ENCODE measurements around the gene PAPPA2. TPM values are rescaled to one million over a fixed set of nuclear protein-coding genes. Genes with fewer than 3 reads are reported as not detected.

The PAPPA2 gene
- total and polyA plus RNA-seq, 10 of the 15 experiments (the other 5 are each of a cell fraction or from before 2014, with no cell fraction given), result under 0.01 to 0.06 (median 0.03) TPM; not detected in 7

GRCh38 chr1:176778056-176778455 lies 315.1 kb downstream of the PAPPA2 start (continued):
- TF ChIP-seq, protein P1, sequence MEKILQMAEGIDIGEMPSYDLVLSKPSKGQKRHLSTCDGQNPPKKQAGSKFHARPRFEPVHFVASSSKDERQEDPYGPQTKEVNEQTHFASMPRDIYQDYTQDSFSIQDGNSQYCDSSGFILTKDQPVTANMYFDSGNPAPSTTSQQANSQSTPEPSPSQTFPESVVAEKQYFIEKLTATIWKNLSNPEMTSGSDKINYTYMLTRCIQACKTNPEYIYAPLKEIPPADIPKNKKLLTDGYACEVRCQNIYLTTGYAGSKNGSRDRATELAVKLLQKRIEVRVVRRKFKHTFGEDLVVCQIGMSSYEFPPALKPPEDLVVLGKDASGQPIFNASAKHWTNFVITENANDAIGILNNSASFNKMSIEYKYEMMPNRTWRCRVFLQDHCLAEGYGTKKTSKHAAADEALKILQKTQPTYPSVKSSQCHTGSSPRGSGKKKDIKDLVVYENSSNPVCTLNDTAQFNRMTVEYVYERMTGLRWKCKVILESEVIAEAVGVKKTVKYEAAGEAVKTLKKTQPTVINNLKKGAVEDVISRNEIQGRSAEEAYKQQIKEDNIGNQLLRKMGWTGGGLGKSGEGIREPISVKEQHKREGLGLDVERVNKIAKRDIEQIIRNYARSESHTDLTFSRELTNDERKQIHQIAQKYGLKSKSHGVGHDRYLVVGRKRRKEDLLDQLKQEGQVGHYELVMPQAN (conservative IDR thresholded peaks at IDR 0.05), result no peak
- TF ChIP-seq CTCF (IDR thresholded peaks at IDR 0.05 in 2 of 3, conservative IDR thresholded peaks at IDR 0.05 in 1 of 3; ENCODE audit: control insufficient read depth in 2 of 3, extremely low read depth in 1 of 3, insufficient read depth in 1 of 3, low read depth in 3 of 3, low read length in 3 of 3), result no peak
- no peak for TF ChIP-seq ZNF274 (IDR thresholded peaks at IDR 0.05; ENCODE audit: insufficient read depth, insufficient read length)
- no peak for TF ChIP-seq PAX8 (IDR thresholded peaks at IDR 0.05)

DNA sequence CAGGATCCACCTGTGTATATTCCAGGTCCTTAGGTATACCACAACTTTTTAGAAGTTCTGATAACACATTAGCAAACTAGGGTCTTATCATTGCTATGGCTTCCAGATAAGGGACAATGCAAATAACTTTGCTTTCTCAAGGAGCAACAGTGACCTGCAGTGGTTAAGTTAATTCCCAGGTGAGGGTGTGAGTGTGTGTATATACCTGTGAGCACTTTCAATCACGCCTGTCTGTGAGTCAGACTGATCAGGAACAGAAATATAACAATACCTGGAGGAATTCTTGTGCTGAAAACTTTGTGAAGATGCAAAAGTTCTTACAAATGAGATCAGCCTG lies 317.0 kb downstream of the PAPPA2 start:
- no peak overlapping the region for H3K4me3 ChIP-seq
- ChIA-PET SMC1A (ENCODE audit: uncharacterized antibody, unreplicated experiment) (no interaction called here), CTCF (no interaction called here), POLR2A (no interaction called here), RAD21 (ENCODE audit: unreplicated experiment) (no interaction called here)
- H3K9ac ChIP-seq (ENCODE audit: control insufficient read depth, insufficient read depth, low read length), result no peak overlapping the region
- FAIRE-seq, result no peak
- H4K20me1 ChIP-seq (ENCODE audit: control insufficient read depth, insufficient read depth), result no peaks in the 10 kb centered on the region
- in situ Hi-C loops (cut with MboI) (no loop called here), intact Hi-C loops (cut with micrococcal nuclease; ENCODE audit: unreplicated experiment) (no loop called here)
- H3K9me3 ChIP-seq (replicated peaks; ENCODE audit: control insufficient read depth, insufficient read depth, low read length), result no peaks in the 10 kb centered on the region
- ATAC-seq, result no peak
- WGBS (ENCODE audit: insufficient coverage, insufficient replicate concordance, low lambda C conversion rate, missing lambda C conversion rate), result 0% methylated on average over 1 of the region's 1 CpG
- no peak overlapping the region for H3K4me2 ChIP-seq (ENCODE audit: control insufficient read depth, insufficient read depth)
- H3K27me3 ChIP-seq (replicated peaks in 1 of 2; ENCODE audit: control insufficient read depth in 2 of 2, insufficient read depth in 2 of 2, low read length in 1 of 2), result no peaks in the 10 kb centered on the region
- BruUV-seq (replicated peaks), result no TSS peak
- no peaks in the 10 kb centered on the region for H3K4me1 ChIP-seq (ENCODE audit: control insufficient read depth, insufficient read depth, low read length)
- H3K36me3 ChIP-seq (ENCODE audit: control insufficient read depth in 2 of 2, insufficient read depth in 2 of 2, low read length in 1 of 2), result no peaks in the 10 kb centered on the region
- H3K79me2 ChIP-seq (ENCODE audit: control insufficient read depth, insufficient read depth, low read length), result no peaks in the 10 kb centered on the region
- no peak overlapping the region for H3K27ac ChIP-seq (ENCODE audit: control insufficient read depth, insufficient read depth)
- DNase-seq (ENCODE audit: low read depth, low spot score), result no peak
- no peak overlapping the region for H2AFZ ChIP-seq (ENCODE audit: control insufficient read depth, low read depth, low read length)
- TF ChIP-seq RCOR1 (conservative IDR thresholded peaks at IDR 0.05; ENCODE audit: low read depth, low read length) (no peak), PBX3 (IDR thresholded peaks at IDR 0.05; ENCODE audit: insufficient replicate concordance, low read depth, low read length) (no peak), POLR2AphosphoS5 (IDR thresholded peaks at IDR 0.05; ENCODE audit: low read length) (no peak), FOXK2 (IDR thresholded peaks at IDR 0.05) (no peak), POLR2AphosphoS2 (IDR thresholded peaks at IDR 0.05; ENCODE audit: low read depth, low read length) (no peak), JUNB (IDR thresholded peaks at IDR 0.05) (no peak), TAF1 (IDR thresholded peaks at IDR 0.05; ENCODE audit: borderline replicate concordance, low read depth, low read length) (no peak), ZNF274 (IDR thresholded peaks at IDR 0.05; ENCODE audit: insufficient read depth, insufficient read length) (no peak), ZZZ3 (IDR thresholded peaks at IDR 0.05; ENCODE audit: control insufficient read depth, insufficient read length, low read depth) (no peak), TCF7 (IDR thresholded peaks at IDR 0.05; ENCODE audit: borderline replicate concordance) (no peak), MTA3 (IDR thresholded peaks at IDR 0.05; ENCODE audit: borderline replicate concordance, low read length) (no peak)
- TF ChIP-seq, protein P2, sequence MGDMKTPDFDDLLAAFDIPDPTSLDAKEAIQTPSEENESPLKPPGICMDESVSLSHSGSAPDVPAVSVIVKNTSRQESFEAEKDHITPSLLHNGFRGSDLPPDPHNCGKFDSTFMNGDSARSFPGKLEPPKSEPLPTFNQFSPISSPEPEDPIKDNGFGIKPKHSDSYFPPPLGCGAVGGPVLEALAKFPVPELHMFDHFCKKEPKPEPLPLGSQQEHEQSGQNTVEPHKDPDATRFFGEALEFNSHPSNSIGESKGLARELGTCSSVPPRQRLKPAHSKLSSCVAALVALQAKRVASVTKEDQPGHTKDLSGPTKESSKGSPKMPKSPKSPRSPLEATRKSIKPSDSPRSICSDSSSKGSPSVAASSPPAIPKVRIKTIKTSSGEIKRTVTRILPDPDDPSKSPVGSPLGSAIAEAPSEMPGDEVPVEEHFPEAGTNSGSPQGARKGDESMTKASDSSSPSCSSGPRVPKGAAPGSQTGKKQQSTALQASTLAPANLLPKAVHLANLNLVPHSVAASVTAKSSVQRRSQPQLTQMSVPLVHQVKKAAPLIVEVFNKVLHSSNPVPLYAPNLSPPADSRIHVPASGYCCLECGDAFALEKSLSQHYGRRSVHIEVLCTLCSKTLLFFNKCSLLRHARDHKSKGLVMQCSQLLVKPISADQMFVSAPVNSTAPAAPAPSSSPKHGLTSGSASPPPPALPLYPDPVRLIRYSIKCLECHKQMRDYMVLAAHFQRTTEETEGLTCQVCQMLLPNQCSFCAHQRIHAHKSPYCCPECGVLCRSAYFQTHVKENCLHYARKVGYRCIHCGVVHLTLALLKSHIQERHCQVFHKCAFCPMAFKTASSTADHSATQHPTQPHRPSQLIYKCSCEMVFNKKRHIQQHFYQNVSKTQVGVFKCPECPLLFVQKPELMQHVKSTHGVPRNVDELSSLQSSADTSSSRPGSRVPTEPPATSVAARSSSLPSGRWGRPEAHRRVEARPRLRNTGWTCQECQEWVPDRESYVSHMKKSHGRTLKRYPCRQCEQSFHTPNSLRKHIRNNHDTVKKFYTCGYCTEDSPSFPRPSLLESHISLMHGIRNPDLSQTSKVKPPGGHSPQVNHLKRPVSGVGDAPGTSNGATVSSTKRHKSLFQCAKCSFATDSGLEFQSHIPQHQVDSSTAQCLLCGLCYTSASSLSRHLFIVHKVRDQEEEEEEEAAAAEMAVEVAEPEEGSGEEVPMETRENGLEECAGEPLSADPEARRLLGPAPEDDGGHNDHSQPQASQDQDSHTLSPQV (IDR thresholded peaks at IDR 0.05), result no peak
